HUDEP-2 (cell line): ENCODE data around the gene LSG1.
"Not testable (repeated sequence)": the region's sequence is repeated elsewhere in the genome, so short reads cannot be mapped to it uniquely, and the experiment has no call there.

ENCODE experiments used
- DNase-seq, 76 experiments: peaks; one replicate each; lab custom pipeline; 2025; ENCODE audit not compliant: unreplicated experiment in 76 of 76; lab: John Stamatoyannopoulos, UW

LSG1 gene

GRCh38 chr3:194620196-194620595 is 51.8 kb downstream of the LSG1 start:
- no peak for DNase-seq

- DNase-seq = no peak
These were observed 52.2 kb downstream of the LSG1 start for GRCh38 chr3:194619741-194620140.

GRCh38 chr3:194618858-194619608 is 53.0 kb downstream of the LSG1 start:
- no peak for DNase-seq

DNA sequence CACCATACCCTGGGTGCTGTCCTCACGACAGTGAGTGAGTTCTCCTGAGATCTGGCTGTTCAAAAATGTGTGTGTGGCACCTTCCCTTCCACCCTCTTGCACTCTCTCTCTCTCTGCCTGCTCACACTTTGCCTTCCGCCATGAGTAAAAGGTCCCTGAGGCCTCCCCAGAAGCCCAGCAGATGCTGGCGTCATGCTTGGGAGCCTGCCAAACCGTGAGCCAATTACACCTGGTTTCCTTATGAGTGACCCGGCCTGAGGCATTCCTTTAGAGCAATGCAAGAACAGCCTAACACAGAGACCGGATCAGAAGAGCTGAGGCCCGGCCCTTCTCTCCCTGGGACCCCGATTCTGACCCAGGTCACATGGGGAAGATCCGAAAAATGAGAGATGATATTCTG is 54.2 kb downstream of the LSG1 start:
- DNase-seq = no peak

DNA sequence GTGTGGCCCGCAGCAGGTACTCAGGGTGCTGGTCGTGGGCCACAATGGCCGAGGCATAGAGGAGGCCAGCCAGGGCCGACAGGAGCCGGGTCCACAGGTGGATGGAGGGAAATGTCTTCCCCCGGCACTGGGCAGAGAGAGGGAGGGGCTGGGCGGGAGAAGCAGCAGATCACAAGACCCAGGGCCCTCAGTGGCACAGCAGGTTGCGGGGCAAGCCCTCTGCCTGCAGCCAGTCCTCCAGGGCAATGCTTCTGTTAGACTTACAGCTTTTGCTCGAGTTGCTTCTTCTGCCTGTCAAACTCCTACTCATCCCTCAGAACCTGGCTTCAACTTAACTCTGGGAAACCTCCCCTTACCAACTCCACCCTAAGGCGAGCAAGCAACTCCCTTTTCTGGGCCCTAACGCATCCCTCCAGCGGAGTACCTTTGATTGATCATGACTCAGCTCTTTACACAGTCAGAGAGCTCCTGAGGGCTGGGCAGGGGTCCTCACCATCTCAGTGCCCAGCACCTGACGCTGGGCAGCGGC is 54.8 kb downstream of the LSG1 start:
- no peak for DNase-seq

- DNase-seq = no peak
These were observed 56.8 kb downstream of the LSG1 start for GRCh38 chr3:194615226-194615625.

GRCh38 chr3:194612221-194612620 is 59.8 kb downstream of the LSG1 start:
- no peak for DNase-seq

GRCh38 chr3:194610689-194611088 is 61.3 kb downstream of the LSG1 start:
- no peak for DNase-seq

- no peak for DNase-seq
These were observed 62.4 kb downstream of the LSG1 start for GRCh38 chr3:194609601-194610000.

GRCh38 chr3:194608981-194609380 is 63.0 kb downstream of the LSG1 start:
- no peak for DNase-seq

GRCh38 chr3:194607592-194608389 is 64.2 kb downstream of the LSG1 start:
- no peak for DNase-seq

DNA sequence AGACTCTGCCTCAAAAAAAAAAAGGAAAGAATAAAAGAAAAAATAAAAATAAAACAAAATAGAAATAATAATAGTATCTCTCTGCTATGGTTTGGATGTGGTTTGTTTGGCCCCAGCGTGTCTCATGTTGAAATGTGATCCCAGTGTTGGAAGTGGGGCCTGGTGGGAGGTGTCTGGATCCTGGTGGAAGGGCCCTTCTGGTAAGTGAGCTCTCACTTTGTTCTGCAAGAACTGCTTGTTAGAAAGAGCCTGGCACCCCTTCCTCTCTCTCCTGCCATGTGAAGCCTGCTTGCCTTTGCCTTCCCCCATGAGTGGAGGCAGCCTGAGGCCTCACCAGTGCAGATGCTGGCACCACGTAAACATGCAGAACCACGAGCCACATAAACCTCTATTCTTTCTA is 65.0 kb downstream of the LSG1 start:
- DNase-seq = no peak

DNA sequence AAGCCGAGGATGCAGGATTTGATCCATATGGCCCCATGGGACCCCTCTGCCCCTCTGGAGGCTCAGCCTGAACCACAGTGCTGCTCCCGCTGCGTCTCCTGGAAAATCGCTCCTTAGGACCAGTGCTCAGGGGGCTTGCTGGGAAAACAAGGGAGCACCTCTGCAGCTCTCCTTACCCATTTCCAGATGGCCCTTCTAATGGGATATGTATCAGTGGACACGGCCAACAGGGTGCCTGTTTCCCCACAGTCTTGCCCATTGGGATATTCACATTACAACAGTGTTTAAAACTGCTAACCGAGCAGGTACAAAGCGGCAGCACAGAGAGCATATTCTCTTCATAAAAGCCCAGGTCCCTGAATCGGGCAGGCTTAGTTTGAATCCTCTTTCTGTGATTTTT is 65.8 kb downstream of the LSG1 start:
- DNase-seq = no peak

DNA sequence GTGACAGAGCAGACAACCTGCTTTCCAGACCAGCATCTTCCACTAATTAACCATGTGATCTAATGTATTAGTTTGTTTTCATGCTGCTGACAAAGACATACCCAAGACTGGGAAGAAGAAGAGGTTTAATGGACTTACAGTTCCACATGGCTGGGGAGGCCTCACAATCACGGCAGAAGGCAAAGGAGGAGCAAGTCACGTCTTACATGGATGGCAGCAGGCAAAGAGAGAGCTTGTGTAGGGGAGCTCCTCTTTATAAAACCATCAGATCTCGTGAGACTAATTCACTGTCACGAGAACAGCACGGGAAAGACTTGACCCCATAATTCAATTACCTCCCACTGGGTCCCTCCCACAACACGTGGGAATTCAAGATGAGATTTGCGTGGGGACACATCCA is 66.7 kb downstream of the LSG1 start:
- DNase-seq = not testable (repeated sequence)

- DNase-seq = peak in 2 of 76 experiments; percentile 2 to 15
These were observed 67.2 kb downstream of the LSG1 start for GRCh38 chr3:194604837-194605236.

DNA sequence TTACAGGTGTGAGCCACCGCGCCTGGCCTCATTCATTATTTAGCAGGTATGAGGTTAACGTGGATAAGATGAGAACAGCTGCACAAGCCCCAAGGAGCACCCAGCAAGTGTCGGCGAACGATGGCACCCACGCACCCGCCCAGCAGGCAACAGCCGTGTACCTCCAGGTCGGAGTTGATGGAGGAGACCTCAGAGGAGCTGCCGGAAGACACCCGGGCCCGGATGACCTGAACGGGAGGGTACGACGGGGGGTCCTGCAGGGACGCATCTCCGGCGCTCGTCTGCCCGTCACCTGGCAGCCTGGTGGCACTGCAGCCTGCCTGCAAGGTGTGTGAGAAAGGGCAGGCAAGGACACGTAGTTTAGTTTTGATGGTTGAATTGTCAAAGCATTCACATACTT is 67.9 kb downstream of the LSG1 start:
- no peak for DNase-seq

GRCh38 chr3:194602669-194603171 is 69.3 kb downstream of the LSG1 start:
- no peak for DNase-seq

- no peak for DNase-seq
These were observed 73.0 kb downstream of the LSG1 start for GRCh38 chr3:194598771-194599557.

DNA sequence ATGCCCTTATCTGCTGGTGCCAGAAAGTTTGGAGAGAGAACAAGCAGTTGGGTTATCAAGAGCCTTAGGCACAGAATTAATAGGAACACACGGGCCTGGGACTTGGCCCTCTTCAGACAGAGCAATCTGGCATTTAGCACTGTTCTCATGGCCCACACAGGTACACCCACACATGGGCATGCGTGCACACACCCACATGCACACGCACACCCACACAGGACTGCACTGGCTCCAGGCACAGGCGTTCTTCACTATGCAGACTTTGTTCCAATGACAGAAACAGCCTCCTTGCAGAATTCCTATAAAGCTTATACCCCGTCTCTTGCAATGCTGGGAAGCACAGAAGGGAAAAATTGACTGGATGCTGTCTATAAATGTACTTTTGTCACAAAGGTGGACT is 75.1 kb downstream of the LSG1 start:
- peak in 12 of 76 experiments; percentile 8 to 32 (median 18) for DNase-seq

DNA sequence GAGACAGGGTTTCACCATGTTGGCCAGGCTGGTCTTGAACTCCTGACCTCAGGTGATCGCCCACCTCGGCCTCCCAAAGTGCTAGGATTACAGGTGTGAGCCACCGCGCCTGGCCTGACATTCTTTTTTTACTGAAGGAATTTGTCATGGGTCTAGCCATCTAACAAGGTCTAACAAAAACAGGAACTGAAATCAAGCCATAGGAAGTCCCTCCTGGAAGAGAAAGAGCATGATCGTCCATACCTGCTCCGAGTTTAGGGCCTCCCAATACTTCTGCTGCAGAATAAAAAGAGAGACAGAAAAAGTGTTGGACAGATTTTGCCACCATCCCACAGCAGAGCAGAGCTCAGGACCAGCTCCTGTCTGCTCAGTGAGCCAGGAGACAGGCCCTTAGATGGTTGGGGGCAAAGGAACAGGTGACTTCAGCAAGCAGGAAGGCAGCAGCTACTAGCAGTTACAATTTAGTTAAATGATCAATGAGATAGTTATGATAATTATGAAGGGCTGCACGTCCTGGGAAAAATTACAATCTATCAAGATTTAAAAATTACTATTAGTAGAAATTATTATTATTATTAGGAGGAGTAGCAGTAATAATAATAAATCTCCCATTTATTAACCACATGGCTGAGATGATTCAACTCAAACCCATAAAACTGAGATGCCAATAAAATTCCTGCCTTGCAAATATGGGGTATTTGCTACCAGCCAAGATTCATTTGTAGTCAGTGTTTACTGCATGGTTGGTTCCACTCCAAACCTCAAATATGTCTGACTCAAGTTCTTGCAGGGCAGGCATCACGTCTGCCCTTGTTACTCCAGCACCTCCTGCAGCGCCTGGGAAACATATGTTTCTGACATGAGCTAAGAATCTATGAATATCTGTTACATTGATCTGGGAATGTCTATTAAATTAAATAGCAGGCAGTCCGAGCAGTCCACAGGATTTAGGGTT is 78.9 kb downstream of the LSG1 start:
- peak in 7 of 76 experiments; percentile 2 to 22 (median 16) for DNase-seq
